DND-41 (cell line): Measurements from ENCODE around the gene SYNDIG1.

Experiments
- ATAC-seq: fragments of 200-7000 bp; cut with Tn5 transposase; 3 replicates; pipeline ENCODE4 v1.9.1; 2021; ENCODE audit warnings: low read depth; ENCODE audit not compliant: insufficient read depth
- DNase-seq: peaks from one replicate; pipeline ENCODE4 v3.0.0-alpha.2; 2020
- H2AFZ ChIP-seq: 2 replicates; pipeline ENCODE4 v1.6.0; 2012; ENCODE audit warnings: low read depth, low read length
- H3K27ac ChIP-seq: 2 replicates; pipeline ENCODE4 v1.5.1; 2012; ENCODE audit warnings: low read length, inconsistent platforms
- H3K27me3 ChIP-seq: fragments of 200-600 bp; sonication (generic); 2 replicates; pipeline ENCODE4 v1.6.0; 2012; ENCODE audit warnings: low read length, mild to moderate bottlenecking, inconsistent platforms; ENCODE audit not compliant: insufficient read depth, poor library complexity
- H3K36me3 ChIP-seq: 2 replicates; pipeline ENCODE4 v1.5.1; 2012; ENCODE audit warnings: low read length, inconsistent platforms; ENCODE audit not compliant: insufficient read depth
- H3K4me1 ChIP-seq: 2 replicates; pipeline ENCODE4 v1.5.1; 2012; ENCODE audit warnings: mild to moderate bottlenecking, low read length; ENCODE audit not compliant: insufficient read depth
- H3K4me2 ChIP-seq: 2 replicates; pipeline ENCODE4 v1.6.0; 2012; ENCODE audit warnings: mild to moderate bottlenecking, moderate library complexity, low read length, inconsistent platforms; ENCODE audit not compliant: insufficient read depth
- H3K4me3 ChIP-seq, 2 experiments: fragments of 200-600 bp in 1 of 2; shearing (Covaris generic) in 1 of 2; 2 replicates each; pipeline ENCODE4 v1.5.1; 2012 to 2016; ENCODE audit warnings: inconsistent platforms in 2 of 2, low read length in 2 of 2, mild to moderate bottlenecking in 2 of 2, low read depth in 1 of 2, moderate library complexity in 1 of 2
- H3K79me2 ChIP-seq: 2 replicates; pipeline ENCODE4 v1.6.0; 2012; ENCODE audit warnings: low read length, inconsistent platforms; ENCODE audit not compliant: insufficient read depth
- H3K9ac ChIP-seq: 2 replicates; pipeline ENCODE4 v1.6.0; 2012; ENCODE audit warnings: low read depth, mild to moderate bottlenecking, inconsistent platforms, low read length, moderate library complexity
- H3K9me3 ChIP-seq: 2 replicates; pipeline ENCODE4 v1.5.1; 2012; ENCODE audit warnings: low read length, moderate library complexity, mild to moderate bottlenecking, inconsistent platforms; ENCODE audit not compliant: insufficient read depth, severe bottlenecking
- H4K20me1 ChIP-seq: 2 replicates; pipeline ENCODE4 v1.6.0; 2012; ENCODE audit warnings: low read length; ENCODE audit not compliant: insufficient read depth
- CTCF ChIP-seq: IDR thresholded peaks from 2 replicates; pipeline ENCODE4 v1.5.1; 2012; ENCODE audit warnings: borderline replicate concordance, low read length, moderate library complexity, mild to moderate bottlenecking; ENCODE audit not compliant: poor library complexity, severe bottlenecking; ENCODE audit errors: extremely low read depth
- EZH2 ChIP-seq: IDR thresholded peaks from 3 replicates; pipeline ENCODE4 v1.6.1; 2012; ENCODE audit warnings: borderline replicate concordance, low read depth, mild to moderate bottlenecking, moderate library complexity, low read length, inconsistent platforms; ENCODE audit not compliant: severe bottlenecking

The SYNDIG1 gene

GRCh38 chr20:24437196-24438082 lies 32.0 kb upstream of the SYNDIG1 start:
- Histone ChIP-seq H3K79me2 (no peaks in the 10 kb centered on the region), H3K4me2 (no peak overlapping the region), H4K20me1 (no peaks in the 10 kb centered on the region), H2AFZ (no peak overlapping the region), H3K4me1 (no peaks in the 10 kb centered on the region), H3K36me3 (no peaks in the 10 kb centered on the region), H3K27ac (no peak overlapping the region), H3K9me3 (no peaks in the 10 kb centered on the region), H3K27me3 (no peaks in the 10 kb centered on the region), H3K9ac (no peak overlapping the region), H3K4me3 (no peak overlapping the region)
- TF ChIP-seq EZH2 (no peak), CTCF (no peak)
- ATAC-seq (no peak), DNase-seq (no peak)

GRCh38 chr20:24438331-24438730 lies 31.1 kb upstream of the SYNDIG1 start:
- Histone ChIP-seq H3K9ac (no peak overlapping the region), H3K79me2 (no peaks in the 10 kb centered on the region), H3K4me2 (no peak overlapping the region), H3K27me3 (no peaks in the 10 kb centered on the region), H3K27ac (no peak overlapping the region), H3K36me3 (no peaks in the 10 kb centered on the region), H2AFZ (no peak overlapping the region), H4K20me1 (no peaks in the 10 kb centered on the region), H3K4me1 (no peaks in the 10 kb centered on the region), H3K4me3 (no peak overlapping the region), H3K9me3 (no peaks in the 10 kb centered on the region)
- DNase-seq: no peak
- TF ChIP-seq CTCF: no peak
- TF ChIP-seq EZH2: no peak
- ATAC-seq: no peak

GRCh38 chr20:24439737-24440387 lies 29.6 kb upstream of the SYNDIG1 start:
- Histone ChIP-seq H3K4me1 (no peaks in the 10 kb centered on the region), H3K27ac (no peak overlapping the region), H3K4me3 (no peak overlapping the region), H3K79me2 (no peaks in the 10 kb centered on the region), H4K20me1 (no peaks in the 10 kb centered on the region), H2AFZ (no peak overlapping the region), H3K36me3 (no peaks in the 10 kb centered on the region), H3K9me3 (no peaks in the 10 kb centered on the region), H3K9ac (no peak overlapping the region), H3K4me2 (no peak overlapping the region), H3K27me3 (no peaks in the 10 kb centered on the region)
- ATAC-seq (0 out of 3 replicates have a peak, but pooled peaks have one; percentile 27), DNase-seq (no peak)
- no peak for TF ChIP-seq CTCF
- no peak for TF ChIP-seq EZH2
